Keratinocyte (primary cell): ENCODE measurements around the gene TMEM42.

Source experiments
- EZH2 ChIP-seq: IDR thresholded peaks from one replicate; pipeline ENCODE4 v1.6.1; 2012; ENCODE audit warnings: inconsistent platforms, mild to moderate bottlenecking, low read length, moderate library complexity
- TF ChIP-seq, protein P1 (sequence below), 3 experiments: IDR thresholded peaks in 1 of 3; conservative IDR thresholded peaks in 1 of 3; optimal IDR thresholded peaks in 1 of 3; 2 replicates in 2 of 3; 3 replicates in 1 of 3; pipeline versions ENCODE3 to v1.5.1; 2011; ENCODE audit warnings: low read length in 3 of 3, mild to moderate bottlenecking in 3 of 3, moderate library complexity in 2 of 3, control low read depth in 1 of 3, inconsistent platforms in 1 of 3; ENCODE audit not compliant: insufficient read depth in 2 of 3; ENCODE audit errors: extremely low read depth in 1 of 3

- TF ChIP-seq, protein P1, sequence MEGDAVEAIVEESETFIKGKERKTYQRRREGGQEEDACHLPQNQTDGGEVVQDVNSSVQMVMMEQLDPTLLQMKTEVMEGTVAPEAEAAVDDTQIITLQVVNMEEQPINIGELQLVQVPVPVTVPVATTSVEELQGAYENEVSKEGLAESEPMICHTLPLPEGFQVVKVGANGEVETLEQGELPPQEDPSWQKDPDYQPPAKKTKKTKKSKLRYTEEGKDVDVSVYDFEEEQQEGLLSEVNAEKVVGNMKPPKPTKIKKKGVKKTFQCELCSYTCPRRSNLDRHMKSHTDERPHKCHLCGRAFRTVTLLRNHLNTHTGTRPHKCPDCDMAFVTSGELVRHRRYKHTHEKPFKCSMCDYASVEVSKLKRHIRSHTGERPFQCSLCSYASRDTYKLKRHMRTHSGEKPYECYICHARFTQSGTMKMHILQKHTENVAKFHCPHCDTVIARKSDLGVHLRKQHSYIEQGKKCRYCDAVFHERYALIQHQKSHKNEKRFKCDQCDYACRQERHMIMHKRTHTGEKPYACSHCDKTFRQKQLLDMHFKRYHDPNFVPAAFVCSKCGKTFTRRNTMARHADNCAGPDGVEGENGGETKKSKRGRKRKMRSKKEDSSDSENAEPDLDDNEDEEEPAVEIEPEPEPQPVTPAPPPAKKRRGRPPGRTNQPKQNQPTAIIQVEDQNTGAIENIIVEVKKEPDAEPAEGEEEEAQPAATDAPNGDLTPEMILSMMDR (optimal IDR thresholded peaks at IDR 0.05 in 1 of 3, IDR thresholded peaks at IDR 0.05 in 1 of 3, conservative IDR thresholded peaks at IDR 0.05 in 1 of 3; ENCODE audit: extremely low read depth in 1 of 3, insufficient read depth in 2 of 3, low read length in 3 of 3) = no peak
- TF ChIP-seq EZH2 = no peak
Observed at GRCh38 chr3:44885618-44886017, 23.9 kb downstream of the TMEM42 start.
